WTC11 (cell line): ENCODE results near the gene PRDM12. TPM values are rescaled to one million over a fixed set of nuclear protein-coding genes. Genes with fewer than 3 reads are reported as not detected.

ENCODE experiments used
- ATAC-seq: fragments of 200-7000 bp; cut with Tn5 transposase; 2 replicates; pipeline ENCODE4 v1.10.0; 2021; ENCODE audit warnings: mild to moderate bottlenecking, moderate library complexity
- CTCF ChIA-PET: fragments of 300-600 bp; sonication (Branson Sonifier 250); formaldehyde crosslinking; loops from one replicate; lab custom pipeline; 2021; ENCODE audit warnings: antibody characterized with exemption; lab: Charles Lee
- POLR2A ChIA-PET: fragments of 350-600 bp; sonication (Branson Sonifier 250); formaldehyde crosslinking; loops from one replicate; lab custom pipeline; 2021; ENCODE audit warnings: antibody characterized with exemption; lab: Charles Lee
- DNase-seq: peaks from one replicate; pipeline ENCODE4 v3.0.0; 2021; ENCODE audit warnings: low spot score
- H3K27ac Mint-ChIP-seq: 2 replicates; pipeline ENCODE4 v1.8.0; 2021; ENCODE audit warnings: mixed read lengths
- H3K27me3 Mint-ChIP-seq: 2 replicates; pipeline ENCODE4 v1.8.0; 2021; ENCODE audit warnings: low read depth, mild to moderate bottlenecking, moderate library complexity, mixed read lengths
- H3K36me3 Mint-ChIP-seq: 2 replicates; pipeline ENCODE4 v1.8.0; 2021; ENCODE audit warnings: mixed read lengths
- H3K4me1 Mint-ChIP-seq: 2 replicates; pipeline ENCODE4 v1.8.0; 2022; ENCODE audit warnings: mixed read lengths
- H3K4me3 Mint-ChIP-seq: 2 replicates; pipeline ENCODE4 v1.8.0; 2021; ENCODE audit warnings: mild to moderate bottlenecking, moderate library complexity, mixed read lengths
- H3K9me3 Mint-ChIP-seq: 2 replicates; pipeline ENCODE4 v1.8.0; 2021; ENCODE audit warnings: mixed read lengths
- CBFB ChIP-seq: sonication (generic); formaldehyde crosslinking; IDR thresholded peaks from 2 replicates; pipeline ENCODE4 v1.8.1; 2022; ENCODE audit warnings: mild to moderate bottlenecking, low read depth, missing genetic modification reagents
- EMX1 ChIP-seq: fragments of 250-450 bp; sonication (Bioruptor Pico); IDR thresholded peaks from 2 replicates; pipeline ENCODE4 v1.8.0; 2021; ENCODE audit warnings: mild to moderate bottlenecking
- ETV6 ChIP-seq: sonication (generic); formaldehyde crosslinking; IDR thresholded peaks from 2 replicates; pipeline ENCODE4 v1.8.1; 2022; ENCODE audit warnings: mild to moderate bottlenecking, missing genetic modification reagents
- FOXK1 ChIP-seq: sonication (generic); formaldehyde crosslinking; IDR thresholded peaks from 2 replicates; pipeline ENCODE4 v1.8.0; 2022; ENCODE audit warnings: mild to moderate bottlenecking, moderate library complexity, missing genetic modification reagents
- FOXP1 ChIP-seq: sonication (generic); formaldehyde crosslinking; IDR thresholded peaks from 2 replicates; pipeline ENCODE4 v1.8.0; 2022; ENCODE audit warnings: missing genetic modification reagents, mild to moderate bottlenecking, moderate library complexity, borderline replicate concordance
- GTF2I ChIP-seq: fragments of 250-450 bp; sonication (Bioruptor Pico); conservative IDR thresholded peaks from 2 replicates; pipeline ENCODE4 v1.4.0; 2021; ENCODE audit warnings: mild to moderate bottlenecking
- IRF2 ChIP-seq: sonication (generic); formaldehyde crosslinking; IDR thresholded peaks from 2 replicates; pipeline ENCODE4 v1.8.0; 2022; ENCODE audit warnings: low read depth, missing genetic modification reagents, borderline replicate concordance
- NR2C2 ChIP-seq: sonication (generic); formaldehyde crosslinking; IDR thresholded peaks from 2 replicates; pipeline ENCODE4 v1.8.0; 2022; ENCODE audit warnings: mild to moderate bottlenecking, missing genetic modification reagents
- PREB ChIP-seq: sonication (generic); formaldehyde crosslinking; IDR thresholded peaks from 2 replicates; pipeline ENCODE4 v1.8.1; 2022; ENCODE audit warnings: mild to moderate bottlenecking, missing genetic modification reagents, moderate library complexity, borderline replicate concordance
- RORB ChIP-seq: fragments of 250-450 bp; sonication (Bioruptor Pico); IDR thresholded peaks from 2 replicates; pipeline ENCODE4 v1.9.0; 2021; ENCODE audit warnings: mild to moderate bottlenecking
- TEAD4 ChIP-seq: sonication (generic); formaldehyde crosslinking; IDR thresholded peaks from 2 replicates; pipeline ENCODE4 v1.8.0; 2022; ENCODE audit warnings: mild to moderate bottlenecking, missing genetic modification reagents
- ZNF121 ChIP-seq: sonication (generic); formaldehyde crosslinking; IDR thresholded peaks from 2 replicates; pipeline ENCODE4 v1.8.0; 2023; ENCODE audit warnings: missing genetic modification reagents
- ZNF281 ChIP-seq: sonication (generic); formaldehyde crosslinking; IDR thresholded peaks from 2 replicates; pipeline ENCODE4 v1.8.0; 2023; ENCODE audit warnings: mild to moderate bottlenecking, missing genetic modification reagents
- ZNF396 ChIP-seq: fragments of 250-450 bp; sonication (Bioruptor Pico); IDR thresholded peaks from 2 replicates; pipeline ENCODE4 v1.8.0; 2021; ENCODE audit warnings: mild to moderate bottlenecking, moderate library complexity, borderline replicate concordance
- ZNF671 ChIP-seq: fragments of 250-450 bp; sonication (Bioruptor Pico); IDR thresholded peaks from 2 replicates; pipeline ENCODE4 v1.8.0; 2021; ENCODE audit warnings: mild to moderate bottlenecking
- total RNA-seq: library from RNA; stranded (reverse); gene quantifications from 3 replicates; pipeline ENCODE4 v1.2.3, GENCODE V29; 2021
- TF ChIP-seq, protein P1 (sequence below): fragments of 250-450 bp; sonication (Bioruptor Pico); IDR thresholded peaks from 2 replicates; pipeline ENCODE4 v2.1.2; 2022; ENCODE audit warnings: mild to moderate bottlenecking, moderate library complexity
- TF ChIP-seq, protein P2 (sequence below): sonication (generic); formaldehyde crosslinking; conservative IDR thresholded peaks from 2 replicates; pipeline ENCODE4 v1.8.1; 2022; ENCODE audit warnings: mild to moderate bottlenecking, missing genetic modification reagents
- TF ChIP-seq, protein P3 (sequence below): fragments of 250-450 bp; sonication (Bioruptor Pico); IDR thresholded peaks from 2 replicates; pipeline ENCODE4 v1.8.0; 2021; ENCODE audit warnings: mild to moderate bottlenecking

PRDM12 gene
- total RNA-seq, 1 experiment from 2014 or later: 0.09 TPM

GRCh38 chr9:130696996-130697395, 32.6 kb downstream of the PRDM12 start:
- H3K4me3 Mint-ChIP-seq: no peak overlapping the region
- no peaks in the 10 kb centered on the region for H3K9me3 Mint-ChIP-seq
- H3K4me1 Mint-ChIP-seq: peaks cover 41% of the 10 kb centered on the region
- peaks cover 63% of the 10 kb centered on the region for H3K36me3 Mint-ChIP-seq
- H3K27ac Mint-ChIP-seq: peak overlapping the region; percentile 55
- ChIA-PET POLR2A (no interaction called here), CTCF (no interaction called here)
- H3K27me3 Mint-ChIP-seq: no peaks in the 10 kb centered on the region
- DNase-seq (no peak), ATAC-seq (no peak)
- no peak for TF ChIP-seq CBFB (CRISPR knock-in tag)
- TF ChIP-seq TEAD4 (CRISPR knock-in tag): no peak
- no peak for TF ChIP-seq PREB (CRISPR knock-in tag)
- no peak for TF ChIP-seq NR2C2 (CRISPR knock-in tag)
- no peak for TF ChIP-seq EMX1
- no peak for TF ChIP-seq ETV6 (CRISPR knock-in tag)
- no peak for TF ChIP-seq GTF2I
- TF ChIP-seq ZNF121 (CRISPR knock-in tag): no peak
- TF ChIP-seq ZNF396 (CRISPR knock-in tag): no peak
- no peak for TF ChIP-seq FOXK1 (CRISPR knock-in tag)
- no peak for TF ChIP-seq ZNF671 (CRISPR knock-in tag)
- TF ChIP-seq ZNF281 (CRISPR knock-in tag): no peak
- TF ChIP-seq FOXP1 (CRISPR knock-in tag): no peak
- TF ChIP-seq IRF2 (CRISPR knock-in tag): no peak
- no peak for TF ChIP-seq RORB (CRISPR knock-in tag)
- TF ChIP-seq, protein P1, sequence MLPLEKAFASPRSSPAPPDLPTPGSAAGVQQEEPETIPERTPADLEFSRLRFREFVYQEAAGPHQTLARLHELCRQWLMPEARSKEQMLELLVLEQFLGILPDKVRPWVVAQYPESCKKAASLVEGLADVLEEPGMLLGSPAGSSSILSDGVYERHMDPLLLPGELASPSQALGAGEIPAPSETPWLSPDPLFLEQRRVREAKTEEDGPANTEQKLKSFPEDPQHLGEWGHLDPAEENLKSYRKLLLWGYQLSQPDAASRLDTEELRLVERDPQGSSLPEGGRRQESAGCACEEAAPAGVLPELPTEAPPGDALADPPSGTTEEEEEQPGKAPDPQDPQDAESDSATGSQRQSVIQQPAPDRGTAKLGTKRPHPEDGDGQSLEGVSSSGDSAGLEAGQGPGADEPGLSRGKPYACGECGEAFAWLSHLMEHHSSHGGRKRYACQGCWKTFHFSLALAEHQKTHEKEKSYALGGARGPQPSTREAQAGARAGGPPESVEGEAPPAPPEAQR (CRISPR knock-in tag): no peak

DNA sequence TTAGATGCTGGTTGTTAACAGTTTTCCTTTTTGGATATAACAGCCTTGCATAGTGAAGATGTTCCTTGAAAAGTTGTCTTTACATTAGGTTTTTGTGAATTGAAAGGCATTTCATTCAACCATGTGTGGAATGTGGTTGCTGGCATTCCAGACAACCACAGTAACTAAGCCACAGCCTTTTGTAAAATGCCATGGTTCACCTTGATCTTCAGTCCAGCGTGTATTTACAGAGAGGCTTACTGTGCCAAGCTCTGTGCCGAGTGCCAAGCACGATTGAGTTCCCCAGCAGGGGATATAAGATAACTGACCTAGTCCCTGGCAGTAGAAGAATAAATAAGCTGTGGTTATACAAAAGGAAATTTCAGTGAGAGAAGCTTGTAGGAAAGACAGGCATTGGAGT, 34.1 kb downstream of the PRDM12 start:
- H3K27me3 Mint-ChIP-seq: no peaks in the 10 kb centered on the region
- ChIA-PET POLR2A (no interaction called here), CTCF (interaction anchor here (1.0 to 1.2 kb wide), 2 partner anchors 9 to 168 kb away, joined by 3 to 4 read pairs; no protein-coding TSS in a partner anchor)
- H3K4me3 Mint-ChIP-seq: no peak overlapping the region
- peaks cover 28% of the 10 kb centered on the region for H3K4me1 Mint-ChIP-seq
- H3K27ac Mint-ChIP-seq: peak overlapping the region; percentile 66; the same call in 1 of the 2 replicates
- H3K36me3 Mint-ChIP-seq: peaks cover 78% of the 10 kb centered on the region
- no peaks in the 10 kb centered on the region for H3K9me3 Mint-ChIP-seq
- no peak for DNase-seq
- TF ChIP-seq ZNF671 (CRISPR knock-in tag) (no peak), PREB (CRISPR knock-in tag) (no peak)
- TF ChIP-seq, protein P2, sequence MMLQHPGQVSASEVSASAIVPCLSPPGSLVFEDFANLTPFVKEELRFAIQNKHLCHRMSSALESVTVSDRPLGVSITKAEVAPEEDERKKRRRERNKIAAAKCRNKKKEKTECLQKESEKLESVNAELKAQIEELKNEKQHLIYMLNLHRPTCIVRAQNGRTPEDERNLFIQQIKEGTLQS (CRISPR knock-in tag): no peak
- TF ChIP-seq, protein P3, sequence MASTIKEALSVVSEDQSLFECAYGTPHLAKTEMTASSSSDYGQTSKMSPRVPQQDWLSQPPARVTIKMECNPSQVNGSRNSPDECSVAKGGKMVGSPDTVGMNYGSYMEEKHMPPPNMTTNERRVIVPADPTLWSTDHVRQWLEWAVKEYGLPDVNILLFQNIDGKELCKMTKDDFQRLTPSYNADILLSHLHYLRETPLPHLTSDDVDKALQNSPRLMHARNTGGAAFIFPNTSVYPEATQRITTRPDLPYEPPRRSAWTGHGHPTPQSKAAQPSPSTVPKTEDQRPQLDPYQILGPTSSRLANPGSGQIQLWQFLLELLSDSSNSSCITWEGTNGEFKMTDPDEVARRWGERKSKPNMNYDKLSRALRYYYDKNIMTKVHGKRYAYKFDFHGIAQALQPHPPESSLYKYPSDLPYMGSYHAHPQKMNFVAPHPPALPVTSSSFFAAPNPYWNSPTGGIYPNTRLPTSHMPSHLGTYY: no peak
- ATAC-seq: no peak
